Stimulated activated CD4-positive, alpha-beta T cell treated with anti-CD3 and anti-CD28 coated beads, Interleukin-1b, Interleukin-23, amount 100 ng/mL, for 1 hour (primary cell): Measurements from ENCODE around the gene PLCL2.
"Not testable (repeated sequence)": the region's sequence is repeated elsewhere in the genome, so short reads cannot be mapped to it uniquely, and the experiment has no call there.

Source experiments
- DNase-seq, 2 donors: peaks; one replicate each; pipeline ENCODE4 v3.0.0-alpha.2; 2020; ENCODE audit warnings: low read depth in 2 of 2

The PLCL2 gene

GRCh38 chr3:16917256-16917935, 32.6 kb downstream of the PLCL2 start:
- no peak for DNase-seq

DNA sequence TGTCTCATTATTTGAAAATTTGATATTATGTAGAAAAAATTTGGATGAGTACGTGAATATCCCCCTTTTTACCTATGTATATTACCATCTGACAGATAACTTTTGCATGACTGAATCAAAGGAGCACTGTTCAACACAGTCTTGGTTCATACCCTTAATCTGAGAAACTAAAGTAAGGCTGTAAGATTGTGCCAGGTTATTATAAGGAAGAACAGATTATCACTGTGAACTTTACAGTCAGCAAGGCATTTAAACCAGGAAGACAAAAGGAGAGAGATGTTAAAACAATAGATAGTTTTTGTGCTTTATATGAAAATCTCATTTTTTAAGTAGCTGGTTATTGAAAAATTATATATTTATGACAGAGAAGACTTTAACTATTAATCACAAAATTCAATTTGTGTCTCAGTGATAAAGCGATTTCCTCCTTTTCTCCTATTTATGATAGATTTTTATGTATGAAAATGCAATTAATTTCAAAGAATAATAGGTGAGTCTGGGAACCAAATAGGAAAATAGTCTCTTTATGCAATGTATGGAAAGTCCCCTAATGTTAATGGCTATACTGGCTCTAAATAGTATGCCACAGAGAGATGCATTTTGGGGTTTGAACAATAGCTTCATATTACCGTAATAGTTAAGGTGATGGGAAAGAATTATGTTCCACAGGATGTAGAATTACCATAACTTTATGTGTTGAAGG, 33.4 kb downstream of the PLCL2 start:
- no peak for DNase-seq

DNA sequence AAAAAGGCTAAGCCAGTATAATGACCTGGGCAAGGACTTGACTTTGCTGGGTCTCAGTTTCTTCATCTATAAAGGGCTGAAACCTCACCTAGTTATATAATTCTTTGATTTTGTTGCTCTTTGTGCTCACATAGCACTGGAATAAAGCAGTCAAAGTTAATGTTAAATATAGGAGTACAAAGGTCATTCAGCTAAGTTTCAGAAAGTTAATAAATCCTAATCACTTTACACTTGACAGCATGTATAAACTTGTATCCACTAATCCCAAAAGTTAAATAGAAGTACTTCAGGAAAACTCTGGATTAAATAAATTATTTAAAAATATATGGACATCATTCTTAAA, 33.9 kb downstream of the PLCL2 start:
- DNase-seq: no peak

DNA sequence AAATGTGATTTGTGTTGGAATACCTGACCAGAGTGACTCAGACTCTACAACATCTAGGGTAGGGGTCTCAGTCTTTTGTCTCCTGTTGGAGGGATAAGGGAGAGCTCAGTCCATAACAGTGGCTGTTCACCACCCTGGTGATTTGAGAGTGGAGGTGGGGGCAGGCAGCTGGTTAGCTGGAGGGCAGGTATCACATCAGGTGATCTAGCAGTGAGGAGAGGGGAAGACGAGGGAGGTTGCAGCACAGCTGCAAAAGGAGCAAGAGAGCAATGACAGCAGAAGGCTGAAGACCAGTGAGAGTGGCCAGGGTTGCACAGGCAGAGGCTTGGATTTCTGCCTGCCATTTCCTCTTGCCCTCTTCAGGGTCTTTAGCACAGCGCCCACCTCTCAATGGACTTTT, 38.4 kb downstream of the PLCL2 start:
- DNase-seq: no peak

- DNase-seq: no peak
Observed at GRCh38 chr3:16927485-16927884, 42.7 kb downstream of the PLCL2 start.

- DNase-seq: no peak
Observed at GRCh38 chr3:16928386-16929132, 43.8 kb downstream of the PLCL2 start.

GRCh38 chr3:16929311-16929710, 44.6 kb downstream of the PLCL2 start:
- no peak for DNase-seq

DNA sequence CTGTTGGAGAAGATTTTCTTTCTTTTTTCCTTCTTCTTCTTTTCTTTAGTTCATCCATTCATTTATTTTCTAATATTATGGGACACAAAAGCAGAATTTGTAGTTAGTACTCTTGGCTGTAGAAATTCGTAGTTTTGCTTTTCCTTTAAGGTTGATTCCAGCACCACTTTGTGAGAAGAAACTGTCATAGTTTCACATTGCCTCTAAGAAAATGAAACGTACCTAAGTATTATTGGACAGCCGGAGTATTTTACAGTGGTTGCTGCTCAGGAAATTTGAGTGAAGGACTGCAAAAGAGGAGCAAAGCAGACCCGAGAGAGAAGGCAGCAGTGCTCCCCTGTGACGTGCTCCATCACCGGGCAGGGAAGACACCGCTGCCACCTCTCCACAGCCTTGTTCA, 48.1 kb downstream of the PLCL2 start:
- no peak for DNase-seq

GRCh38 chr3:16935781-16936180, 51.0 kb downstream of the PLCL2 start:
- DNase-seq: no peak

- DNase-seq: no peak
Observed at GRCh38 chr3:16936233-16936632, 51.5 kb downstream of the PLCL2 start.

DNA sequence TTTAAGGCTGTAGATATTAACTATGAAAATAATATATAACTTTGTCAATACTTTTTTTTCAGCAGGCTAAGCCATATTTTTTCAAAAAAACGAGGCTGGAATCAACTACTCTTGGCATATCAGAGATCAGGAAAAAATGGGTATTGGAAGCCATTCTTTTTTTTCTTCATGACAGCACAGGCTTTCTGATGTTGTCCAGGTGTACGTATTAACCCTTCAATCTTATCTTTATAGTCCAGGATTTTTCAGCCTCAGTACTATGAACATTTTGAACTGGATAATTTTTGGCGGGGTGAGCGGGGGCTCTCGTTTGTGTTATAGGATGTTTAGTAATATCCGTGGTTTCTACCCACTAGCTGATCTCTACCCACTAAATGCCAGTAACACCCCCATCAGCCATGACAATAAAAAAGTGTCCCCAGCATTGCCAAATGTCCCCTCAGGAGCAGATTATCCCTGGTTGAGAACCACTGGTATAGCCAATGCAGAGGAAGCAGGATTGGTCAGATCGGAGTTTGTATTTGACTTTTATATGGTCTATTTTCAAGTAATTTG, 52.0 kb downstream of the PLCL2 start:
- DNase-seq: no peak

- DNase-seq: no peak
Observed at GRCh38 chr3:16937326-16937845, 52.6 kb downstream of the PLCL2 start.

DNA sequence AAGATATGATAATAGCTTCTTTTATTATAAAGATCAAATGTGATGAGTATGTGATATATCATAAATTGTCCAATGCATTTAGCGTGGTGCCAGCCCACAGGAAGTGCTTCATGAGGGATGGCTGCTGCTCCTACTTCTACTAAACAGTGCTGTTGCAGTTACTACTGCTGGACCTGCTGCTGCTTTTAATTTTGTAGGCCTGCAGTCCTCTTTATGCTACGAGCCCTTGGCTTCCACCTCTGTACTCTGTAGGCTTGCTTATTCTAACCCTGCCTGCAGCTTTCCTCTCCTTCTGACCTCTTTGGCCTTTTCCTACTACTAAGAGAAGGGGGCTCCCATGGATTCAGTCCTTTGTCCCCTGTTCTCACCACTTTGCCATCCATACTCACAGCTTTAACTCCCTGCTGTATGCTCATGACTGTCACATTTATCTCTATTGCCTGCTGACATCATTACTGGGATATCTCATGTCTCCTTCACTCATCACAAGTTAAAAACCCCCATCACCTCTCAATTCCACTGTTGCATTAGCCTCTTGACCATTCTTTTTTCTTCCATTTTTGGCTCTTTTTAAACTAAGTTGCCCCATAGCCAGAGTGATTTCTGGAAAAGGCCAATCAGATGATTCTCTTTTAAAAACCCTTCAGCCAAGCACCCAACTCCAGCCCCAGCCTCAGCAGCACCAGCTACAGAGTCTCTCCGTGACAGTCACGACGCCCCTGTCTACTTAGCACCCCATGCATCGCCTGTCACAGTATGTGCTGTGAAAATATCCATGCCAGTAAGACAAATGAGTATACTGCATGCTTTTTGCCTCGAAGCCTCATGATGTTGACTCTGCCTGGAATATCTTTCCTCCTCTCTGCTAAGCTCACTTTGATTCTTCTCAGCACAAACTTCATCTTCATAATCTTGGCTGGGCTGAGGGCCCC, 56.3 kb downstream of the PLCL2 start:
- DNase-seq: no peak

DNA sequence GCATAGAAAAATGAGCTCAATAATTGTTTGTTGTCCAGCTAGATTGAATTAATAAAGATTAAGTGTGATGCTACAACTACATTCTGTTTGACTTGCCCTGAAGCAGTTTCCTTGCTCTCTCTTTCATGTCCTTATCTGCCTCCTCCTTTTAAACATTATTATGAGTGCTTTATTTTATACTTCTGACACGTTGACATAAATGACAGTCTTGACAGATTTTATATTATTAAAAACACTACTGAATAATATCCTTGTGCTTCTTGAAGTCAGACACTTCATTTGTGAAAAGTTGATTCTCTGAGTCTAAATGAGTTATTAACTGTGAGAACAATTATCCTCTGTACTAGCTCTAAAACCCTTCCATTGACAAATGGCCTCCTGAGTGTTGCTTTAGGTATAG, 58.2 kb downstream of the PLCL2 start:
- no peak for DNase-seq

DNA sequence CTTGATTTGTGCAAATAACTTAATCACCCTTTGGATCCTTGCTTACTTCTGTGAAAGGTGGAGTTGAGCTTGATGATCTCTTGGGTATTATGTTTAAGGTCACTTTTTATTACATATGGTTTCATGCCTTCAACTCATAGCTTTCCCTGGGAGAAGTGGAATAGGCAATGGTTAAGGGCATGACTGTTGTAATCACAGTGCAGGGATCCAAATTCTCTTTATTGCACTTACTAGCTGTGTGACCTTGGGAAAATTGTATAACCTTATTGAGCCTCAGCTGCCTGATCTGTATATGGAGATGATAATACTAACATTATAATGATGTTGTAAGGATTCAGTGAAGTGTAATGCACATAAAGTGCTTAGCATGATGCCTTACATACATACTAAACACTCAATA, 59.1 kb downstream of the PLCL2 start:
- DNase-seq: no peak

DNA sequence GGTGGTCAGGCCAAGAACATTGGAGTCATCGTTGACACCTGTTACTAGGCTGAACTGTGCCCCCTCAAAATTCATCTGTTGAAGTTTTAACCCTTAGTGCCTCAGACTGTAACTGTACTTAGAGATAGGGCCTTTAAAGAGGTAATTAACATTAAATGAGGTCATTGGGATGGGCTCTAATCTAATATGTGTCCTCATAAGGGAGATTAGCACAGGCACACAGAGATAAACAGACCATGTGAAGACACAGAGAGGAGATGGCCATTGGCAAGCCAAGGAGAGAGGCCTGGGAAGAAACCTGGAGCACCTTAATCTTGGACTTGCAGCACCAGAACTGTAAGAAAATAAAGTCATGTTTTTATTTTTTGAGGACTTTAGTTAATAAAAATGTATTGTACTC, 59.6 kb downstream of the PLCL2 start:
- no peak for DNase-seq

GRCh38 chr3:16945330-16945729, 60.6 kb downstream of the PLCL2 start:
- DNase-seq: no peak

DNA sequence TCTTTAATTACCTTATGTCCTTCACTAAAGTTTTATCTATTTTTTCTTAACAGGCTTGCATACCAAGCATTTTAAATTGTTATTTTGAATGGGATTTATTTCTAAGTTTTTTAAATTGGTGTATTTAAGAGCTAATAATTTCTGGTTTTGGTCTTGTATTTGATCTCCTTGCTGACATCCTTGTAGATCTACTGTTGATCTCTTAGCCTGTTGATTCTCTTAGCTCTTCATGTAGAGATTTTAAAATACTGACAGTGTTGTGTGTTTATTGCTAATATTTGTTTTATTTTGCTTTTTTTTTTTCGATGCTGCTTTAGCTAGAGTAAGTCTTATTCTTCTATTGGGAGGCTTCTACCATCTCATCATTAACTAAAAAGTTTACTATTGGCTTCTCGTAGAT, 65.5 kb downstream of the PLCL2 start:
- no peak for DNase-seq

DNA sequence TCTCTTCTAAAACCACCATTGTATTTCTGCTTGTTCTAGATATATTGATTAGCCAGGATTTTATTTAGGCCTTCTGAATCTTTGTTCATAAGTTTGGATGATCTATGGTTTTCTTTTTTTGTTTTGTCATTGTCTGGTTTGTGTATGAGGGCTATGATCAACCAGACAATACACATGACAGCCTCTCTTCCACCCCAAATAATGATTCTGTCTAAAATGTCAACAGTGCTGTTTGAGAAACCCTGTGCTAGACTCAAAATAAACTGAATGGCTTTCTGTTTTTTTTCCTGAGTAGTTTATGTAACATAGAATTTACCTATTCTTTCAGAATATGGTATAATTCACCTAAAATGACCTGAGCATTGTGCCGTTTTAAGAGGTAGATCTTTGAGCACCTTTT, 66.1 kb downstream of the PLCL2 start:
- DNase-seq: no peak

DNA sequence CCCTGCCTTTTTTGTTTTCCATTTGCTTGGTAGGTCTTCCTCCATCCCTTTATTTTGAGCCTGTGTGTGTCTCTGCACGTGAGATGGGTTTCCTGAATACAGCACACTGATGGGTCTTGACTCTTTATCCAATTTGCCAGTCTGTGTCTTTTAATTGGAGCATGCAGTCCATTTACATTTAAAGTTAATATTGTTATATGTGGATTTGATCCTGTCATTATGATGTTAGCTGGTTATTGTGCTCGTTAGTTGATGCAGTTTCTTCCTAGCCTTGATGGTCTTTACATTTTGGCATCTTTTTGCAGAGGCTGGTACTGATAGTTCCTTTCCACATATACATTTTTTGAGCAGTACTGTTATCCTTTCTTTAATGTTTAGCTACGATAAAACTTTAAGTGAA, 73.1 kb downstream of the PLCL2 start:
- not testable (repeated sequence) for DNase-seq

- DNase-seq: no peak
Observed at GRCh38 chr3:16960125-16960524, 75.4 kb downstream of the PLCL2 start.
